Hematopoietic multipotent progenitor cell (in vitro differentiated cells): ENCODE results near the gene LDHB. TPM values are rescaled to one million over a fixed set of nuclear protein-coding genes. Genes with fewer than 3 reads are reported as not detected.
"Not testable (repeated sequence)": the region's sequence is repeated elsewhere in the genome, so short reads cannot be mapped to it uniquely, and the experiment has no call there.

Experiments
- DNase-seq, 3 donors: peaks; one replicate each; pipeline ENCODE4 v3.0.0-alpha.2; 2011 to 2015; ENCODE audit warnings: low read depth in 2 of 3, low spot score in 2 of 3
- total RNA-seq: library from RNA; depleted of rRNA; stranded (reverse); fragments of >200 nt; gene quantifications from one replicate; pipeline ENCODE4 v1.2.3, GENCODE V29; 2012

The LDHB gene
- total RNA-seq: 400 TPM

GRCh38 chr12:21657326-21658077 lies at the start of gene LDHB:
Gene LDHB, minus strand, starts transcription at chr12:21657842. Its CDS starts 3,171 bp downstream, at chr12:21654671.
- peak; percentile 74 to 97 (median 95) for DNase-seq

DNA sequence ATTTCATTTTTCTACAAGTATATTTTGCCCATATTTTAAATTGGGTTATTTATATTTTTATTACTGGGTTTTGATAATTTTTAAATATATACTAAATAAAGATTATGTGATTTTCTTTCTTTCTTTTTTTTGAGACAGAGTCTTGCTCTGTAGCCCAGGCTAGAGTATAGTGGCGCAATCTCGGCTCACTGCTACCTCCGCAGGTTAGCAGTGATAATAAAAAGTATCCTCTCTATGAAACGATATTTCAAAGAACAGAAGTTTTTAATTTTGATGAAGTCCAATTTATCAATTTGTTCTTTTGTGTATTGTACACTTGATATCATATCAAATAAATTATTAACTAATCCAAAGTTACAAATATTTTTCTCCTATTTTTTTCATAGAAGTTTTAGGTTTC lies 47.2 kb upstream of the LDHB start:
- no peak for DNase-seq

- DNase-seq: no peak
Measured at GRCh38 chr12:21699851-21700250, 42.2 kb upstream of the LDHB start.

GRCh38 chr12:21697904-21698630 lies 40.4 kb upstream of the LDHB start:
- DNase-seq: peak in 2 of 3 donors; percentile 38 to 70

- DNase-seq: no peak
Measured at GRCh38 chr12:21696625-21697024, 39.0 kb upstream of the LDHB start.

GRCh38 chr12:21695986-21696385 lies 38.3 kb upstream of the LDHB start:
- DNase-seq: no peak

- no peak for DNase-seq
Measured at GRCh38 chr12:21694660-21695059, 37.0 kb upstream of the LDHB start.

- DNase-seq: no peak
Measured at GRCh38 chr12:21691515-21691914, 33.9 kb upstream of the LDHB start.

- DNase-seq: no peak
Measured at GRCh38 chr12:21690704-21691368, 33.2 kb upstream of the LDHB start.

DNA sequence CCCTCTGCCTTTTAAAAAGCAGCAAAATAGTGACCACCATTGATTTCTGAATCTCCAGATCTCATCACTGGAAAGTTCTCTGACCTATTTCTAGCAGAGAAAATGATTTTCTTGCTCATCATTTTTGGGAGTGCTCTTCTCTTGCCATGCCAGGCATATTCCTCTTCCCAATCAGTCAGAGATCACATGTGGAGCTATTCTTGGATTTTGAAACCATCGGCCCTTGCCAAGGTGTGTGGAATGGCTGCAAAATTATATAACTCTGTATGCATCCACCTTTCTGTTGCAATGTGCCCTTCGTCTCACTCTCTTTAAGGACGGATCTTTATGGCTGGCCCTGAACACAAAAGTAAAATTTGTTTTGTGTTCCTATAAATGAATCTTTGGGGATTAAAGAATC lies 25.5 kb upstream of the LDHB start:
- DNase-seq: no peak

- DNase-seq: peak in 2 of 3 donors; percentile 24 to 46
Measured at GRCh38 chr12:21678959-21679358, 21.3 kb upstream of the LDHB start.

GRCh38 chr12:21677622-21678277 lies 20.1 kb upstream of the LDHB start:
- no peak for DNase-seq

DNA sequence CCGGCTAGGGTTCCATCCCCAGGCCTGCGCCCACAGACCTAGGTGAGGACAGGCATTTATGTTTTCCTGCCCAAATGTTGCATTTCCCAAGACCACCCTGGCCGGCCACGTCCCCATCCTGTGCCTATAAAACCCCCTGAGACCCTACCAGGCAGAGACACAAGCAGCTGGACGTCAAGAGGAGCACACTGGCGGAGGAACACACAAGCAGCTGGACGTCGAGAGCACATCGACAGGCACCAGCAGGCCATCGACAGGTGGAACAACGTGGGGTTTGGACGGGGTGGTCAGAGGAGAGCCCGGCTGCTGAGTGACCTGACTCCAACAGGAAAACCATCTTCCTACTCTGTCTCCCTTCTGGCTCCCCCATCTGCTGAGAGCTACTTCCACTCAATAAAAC lies 19.6 kb upstream of the LDHB start:
- no peak for DNase-seq

DNA sequence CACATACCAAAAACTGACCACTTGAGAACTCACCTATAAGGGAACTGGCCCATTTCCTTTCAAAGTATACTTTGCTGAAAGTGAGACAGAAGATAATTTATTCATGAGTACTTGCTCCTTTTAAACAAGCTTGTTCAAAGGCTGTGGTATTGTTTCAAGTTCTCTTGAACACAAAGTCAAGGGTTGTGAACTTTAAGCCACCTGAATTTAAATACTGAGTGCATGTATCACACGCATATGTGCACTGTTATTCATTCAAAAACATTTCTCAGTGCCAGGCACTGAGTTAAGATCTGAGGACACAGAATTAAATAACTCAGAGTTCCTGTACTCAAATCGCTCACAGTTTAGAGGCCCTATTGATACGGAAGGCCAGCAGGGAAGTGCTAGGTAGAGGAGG lies 19.1 kb upstream of the LDHB start:
- no peak for DNase-seq

DNA sequence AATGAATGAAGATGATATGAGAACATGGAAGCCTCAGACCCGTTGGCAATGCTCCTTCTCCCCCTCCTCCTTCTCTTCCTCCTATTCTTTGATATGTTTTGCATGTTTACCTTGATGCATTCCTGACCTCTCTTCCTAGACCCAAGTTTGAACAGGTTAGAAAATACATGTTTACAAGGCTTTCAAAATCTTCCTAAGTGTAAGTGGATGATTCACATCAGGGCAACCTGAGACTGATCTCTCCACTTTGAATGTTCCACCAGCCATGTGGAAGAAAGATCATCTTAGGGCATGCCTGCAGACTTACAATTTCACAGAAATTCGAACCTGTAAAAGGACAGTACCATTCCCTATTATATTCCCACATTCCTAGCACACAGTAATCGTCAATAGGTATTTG lies 18.0 kb upstream of the LDHB start:
- DNase-seq: no peak

DNA sequence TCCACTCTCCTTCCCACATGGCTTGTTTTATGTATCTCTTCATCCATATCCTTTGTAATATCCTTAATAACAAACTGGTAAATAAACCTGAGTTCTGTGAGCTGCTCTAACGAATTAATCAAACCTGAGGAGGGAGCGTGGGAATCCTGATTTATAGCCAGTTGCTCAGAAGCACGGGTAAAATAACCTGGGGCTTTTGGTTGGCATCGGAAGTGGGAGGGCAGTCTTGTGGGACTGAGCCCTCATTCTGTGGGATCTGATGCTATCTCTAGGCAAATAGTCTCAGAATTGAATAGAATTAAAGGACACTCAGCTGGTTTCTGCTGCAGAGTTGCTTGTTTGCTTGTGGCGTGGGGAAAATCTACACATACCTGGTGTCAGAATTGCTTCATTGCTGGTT lies 17.5 kb upstream of the LDHB start:
- DNase-seq: no peak

GRCh38 chr12:21673830-21674552 lies 16.3 kb upstream of the LDHB start:
- DNase-seq: not testable (repeated sequence)

- DNase-seq: no peak
Measured at GRCh38 chr12:21672146-21672545, 14.5 kb upstream of the LDHB start.

DNA sequence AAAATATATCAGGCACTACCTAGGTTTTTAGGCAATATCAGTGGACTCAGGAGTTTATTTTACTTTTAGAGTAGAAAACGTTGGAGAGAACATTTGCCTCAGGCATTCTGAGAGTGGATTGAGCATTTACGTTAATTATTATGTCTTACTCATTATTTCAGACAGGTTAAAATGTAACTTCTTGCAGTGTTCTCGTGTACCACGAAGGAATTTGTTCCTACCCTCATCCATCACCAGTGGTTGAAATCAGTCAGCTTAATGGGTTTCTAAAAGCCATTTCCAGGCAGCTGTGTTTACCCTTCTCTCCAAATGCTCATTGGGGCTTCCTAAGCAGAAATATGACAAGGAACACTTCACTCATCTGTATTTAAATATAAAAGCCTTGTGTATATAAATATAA lies 9.1 kb upstream of the LDHB start:
- DNase-seq: no peak

DNA sequence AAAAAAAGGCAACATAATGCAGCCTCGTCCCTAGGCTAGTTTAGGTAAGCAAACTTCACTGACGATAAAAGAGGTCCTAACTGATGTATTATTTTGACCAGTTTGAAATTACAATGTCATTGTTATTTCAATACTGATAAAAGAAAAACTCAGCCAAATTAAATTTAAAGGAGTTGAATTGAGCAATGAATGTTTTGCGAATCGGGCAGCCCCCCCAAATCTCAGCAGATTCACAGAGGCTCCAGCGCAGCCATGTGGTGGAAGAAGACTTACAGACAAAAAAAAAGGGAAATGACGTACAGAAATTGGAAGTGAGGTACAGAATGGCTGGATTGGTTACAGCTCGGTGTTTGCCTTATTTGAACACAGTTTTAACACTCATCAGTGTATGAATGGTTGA lies 8.2 kb upstream of the LDHB start:
- DNase-seq: no peak
